Panc1 (cell line): ENCODE data around the gene OR2A25.

Source experiments
- CTCF ChIP-seq: fragments of 450-650 bp; IDR thresholded peaks from 2 replicates; pipeline ENCODE4 v1.5.1; 2017; ENCODE audit warnings: mild to moderate bottlenecking
- POLR2AphosphoS5 ChIP-seq: IDR thresholded peaks from 2 replicates; pipeline ENCODE4 v1.6.1; 2012; ENCODE audit warnings: mild to moderate bottlenecking, low read depth, low read length, moderate library complexity

- TF ChIP-seq CTCF = no peak
- no peak for TF ChIP-seq POLR2AphosphoS5
Measured at GRCh38 chr7:144020340-144020739, 49.3 kb upstream of the OR2A25 start.
